GM12878 (cell line): ENCODE measurements around the gene NAV1. TPM values are rescaled to one million over a fixed set of nuclear protein-coding genes. Genes with fewer than 3 reads are reported as not detected.

ENCODE experiments used
- ATAC-seq: fragments of 200-7000 bp; cut with Tn5 transposase; 3 replicates; pipeline ENCODE4 v1.9.1; 2020; ENCODE audit warnings: mild to moderate bottlenecking, moderate library complexity
- BruUV-seq: library from RNA; stranded (reverse); fragments of 400-500 nt; replicated peaks from 2 replicates; lab custom pipeline; 2021; lab: Mats Ljungman, UMichigan
- CTCF ChIA-PET: fragments of 300-600 bp; sonication (Branson Sonifier 250); formaldehyde crosslinking; extraction: SDS; loops from one replicate; lab custom pipeline; 2021; ENCODE audit warnings: inconsistent platforms; lab: Yijun Ruan, JAX
- POLR2A ChIA-PET: fragments of 350-600 bp; formaldehyde crosslinking; extraction: SDS; loops from one replicate; lab custom pipeline; 2021; ENCODE audit warnings: inconsistent platforms; lab: Charles Lee
- RAD21 ChIA-PET: fragments of 300-600 bp; sonication (Branson Sonifier 250); formaldehyde crosslinking; loops from one replicate; lab custom pipeline; 2023; ENCODE audit warnings: antibody characterized with exemption; ENCODE audit not compliant: unreplicated experiment; lab: Charles Lee
- SMC1A ChIA-PET: fragments of 300-600 bp; sonication (Branson Sonifier 250); formaldehyde crosslinking; loops from one replicate; lab custom pipeline; 2023; ENCODE audit not compliant: unreplicated experiment, uncharacterized antibody; lab: Charles Lee
- DNase-seq: peaks from one replicate; pipeline ENCODE4 v3.0.0-alpha.2; 2011; ENCODE audit warnings: low read depth, low spot score
- FAIRE-seq: peaks from 3 replicates; lab custom pipeline; 2011; peaks lifted over from hg19 to GRCh38; lab: Jason Lieb, UNC
- H2AFZ ChIP-seq: 2 replicates; pipeline ENCODE4 v1.6.0; 2011; ENCODE audit warnings: low read depth, low read length, control low read depth; ENCODE audit not compliant: control insufficient read depth
- H3K27ac ChIP-seq: 2 replicates; pipeline ENCODE4 v1.5.1; 2011; ENCODE audit warnings: control low read depth; ENCODE audit not compliant: control insufficient read depth, insufficient read depth
- H3K27me3 ChIP-seq, 2 experiments: replicated peaks in 1 of 2; 2 replicates each; pipeline versions ENCODE4 v1.6.0 to v1.6.1; 2011; ENCODE audit warnings: low read length in 1 of 2; ENCODE audit not compliant: control insufficient read depth in 2 of 2, insufficient read depth in 2 of 2
- H3K36me3 ChIP-seq, 2 experiments: 2 replicates each; pipeline ENCODE4 v1.5.1; 2011; ENCODE audit warnings: low read length in 1 of 2; ENCODE audit not compliant: control insufficient read depth in 2 of 2, insufficient read depth in 2 of 2
- H3K4me1 ChIP-seq: 2 replicates; pipeline ENCODE4 v1.6.1; 2011; ENCODE audit warnings: mild to moderate bottlenecking, low read length, moderate library complexity, mixed read lengths; ENCODE audit not compliant: control insufficient read depth, insufficient read depth
- H3K4me2 ChIP-seq: 2 replicates; pipeline ENCODE4 v1.6.0; 2011; ENCODE audit warnings: control low read depth; ENCODE audit not compliant: control insufficient read depth, insufficient read depth
- H3K4me3 ChIP-seq: fragments of 200-600 bp; sonication (generic); 2 replicates; pipeline ENCODE4 v1.5.1; 2016
- H3K79me2 ChIP-seq: 2 replicates; pipeline ENCODE4 v1.6.0; 2011; ENCODE audit warnings: low read length; ENCODE audit not compliant: control insufficient read depth, insufficient read depth
- H3K9ac ChIP-seq: 2 replicates; pipeline ENCODE4 v1.8.0; 2011; ENCODE audit warnings: low read length, control low read depth, mixed read lengths; ENCODE audit not compliant: control insufficient read depth, insufficient read depth
- H3K9me3 ChIP-seq: replicated peaks from 3 replicates; pipeline ENCODE4 v1.5.1; 2011; ENCODE audit warnings: mild to moderate bottlenecking, low read length; ENCODE audit not compliant: control insufficient read depth, insufficient read depth
- H4K20me1 ChIP-seq: 2 replicates; pipeline ENCODE4 v1.6.0; 2011; ENCODE audit not compliant: control insufficient read depth, insufficient read depth
- ATF7 ChIP-seq: fragments of 450-650 bp; IDR thresholded peaks from 2 replicates; pipeline ENCODE4 v1.6.1; 2016; ENCODE audit warnings: low read depth, mild to moderate bottlenecking
- DPF2 ChIP-seq: fragments of 450-650 bp; IDR thresholded peaks from 2 replicates; pipeline ENCODE4 v1.6.1; 2017; ENCODE audit warnings: mild to moderate bottlenecking
- GABPA ChIP-seq: IDR thresholded peaks from 2 replicates; pipeline ENCODE4 v1.6.1; 2014; ENCODE audit warnings: antibody characterized with exemption, low read depth, mild to moderate bottlenecking, inconsistent platforms
- HCFC1 ChIP-seq: fragments of 150-350 bp; IDR thresholded peaks from 2 replicates; pipeline ENCODE4 v1.6.1; 2014; ENCODE audit warnings: low read length
- IKZF1 ChIP-seq: fragments of 450-650 bp; conservative IDR thresholded peaks from 2 replicates; pipeline ENCODE4 v1.6.1; 2017; ENCODE audit warnings: antibody characterized with exemption, mild to moderate bottlenecking
- MXI1 ChIP-seq: fragments of 150-350 bp; IDR thresholded peaks from 2 replicates; pipeline ENCODE4 v1.6.1; 2011; ENCODE audit warnings: low read depth, mild to moderate bottlenecking, inconsistent platforms, low read length, improper control_type of control experiment
- RUNX3 ChIP-seq: IDR thresholded peaks from 2 replicates; pipeline ENCODE4 v1.6.1; 2012; ENCODE audit warnings: low read length, inconsistent platforms
- WGBS: methylation state at CpG from one replicate; pipeline ENCODE4 v1.1.6; 2016; ENCODE audit warnings: low lambda C conversion rate; ENCODE audit not compliant: insufficient replicate concordance, insufficient coverage; ENCODE audit errors: missing lambda C conversion rate; 5-methylcytosine and 5-hydroxymethylcytosine counted together
- in situ Hi-C: fragments of 300-500 bp; cut with MboI; formaldehyde crosslinking; loops from 9 replicates; pipeline ENCODE4 v1.14.3; 2018; ENCODE audit warnings: mixed read lengths
- intact Hi-C: fragments of 100-400 bp; cut with micrococcal nuclease; formaldehyde crosslinking; loops from one replicate; pipeline ENCODE4 v1.14.2; 2022; ENCODE audit not compliant: unreplicated experiment
- polyA plus RNA-seq, 11 experiments: library from polyadenylated mRNA; depleted of rRNA in 4 of 11; unstranded in 6 of 11; stranded (reverse) in 5 of 11; fragments of >200 nt; fragmentation: Nextera tagmentation in 4 of 11; fragmentation: Illumina TruSeq in 1 of 11; extraction: Ambion mirVana in 4 of 11; extraction: Trizol in 1 of 11; gene quantifications; 1 replicate in 1 of 11; 2 replicates in 10 of 11; pipeline versions ENCODE4 v1.2.1 to v1.2.3, GENCODE V29; 2011 to 2016; ENCODE audit warnings: inconsistent platforms in 2 of 11, missing spikeins in 2 of 11, low read depth in 1 of 11
- total RNA-seq, 4 experiments: library from RNA; depleted of rRNA in 3 of 4; stranded (reverse); fragments of >200 nt in 3 of 4; fragmentation: Illumina TruSeq in 1 of 4; extraction: Trizol in 1 of 4; gene quantifications; 2 replicates each; pipeline versions ENCODE4 v1.2.1 to v1.2.3, GENCODE V29; 2013 to 2021
- TF ChIP-seq, protein P1 (sequence below): fragments of 450-650 bp; IDR thresholded peaks from 2 replicates; pipeline ENCODE4 v1.6.1; 2016; ENCODE audit warnings: mild to moderate bottlenecking, moderate library complexity, borderline replicate concordance
- TF ChIP-seq, protein P2 (sequence below): IDR thresholded peaks from 2 replicates; pipeline ENCODE4 v1.6.1; 2011; ENCODE audit warnings: low read depth, mild to moderate bottlenecking, low read length, moderate library complexity, borderline replicate concordance; ENCODE audit errors: extremely low read depth
- TF ChIP-seq, protein P3 (sequence below): fragments of 450-650 bp; formaldehyde crosslinking; IDR thresholded peaks from 2 replicates; pipeline ENCODE4 v1.4.0; 2020; ENCODE audit warnings: mild to moderate bottlenecking, moderate library complexity

The NAV1 gene
- total and polyA plus RNA-seq, 10 of the 15 experiments (the other 5 are each of a cell fraction or from before 2014, with no cell fraction given), result 0.04 to 1.3 (median 0.36) TPM

DNA sequence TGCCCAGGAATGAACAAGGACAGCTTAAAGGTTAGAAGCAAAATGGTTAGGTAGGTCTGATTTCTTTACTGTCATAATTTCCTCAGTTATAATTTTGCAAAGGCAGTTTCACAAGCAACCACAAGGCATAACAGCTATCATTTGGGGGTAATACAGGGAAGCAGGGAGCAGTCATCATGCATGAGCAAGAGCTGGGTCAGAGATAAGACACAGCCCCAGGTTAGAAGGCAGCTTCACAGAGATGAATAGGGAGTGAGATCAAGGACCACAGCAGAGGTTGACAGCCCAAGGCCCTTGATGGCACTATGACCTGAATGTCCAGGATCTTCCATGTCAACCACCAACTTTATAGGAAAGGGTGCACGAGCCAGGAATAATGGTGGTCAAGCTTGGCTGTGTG, 23.0 kb upstream of the NAV1 start:
- Histone ChIP-seq H3K36me3 (no peaks in the 10 kb centered on the region), H3K27me3 (no peaks in the 10 kb centered on the region), H3K4me2 (no peak overlapping the region), H4K20me1 (peaks cover 3% of the 10 kb centered on the region; the same call in 1 of the 2 replicates), H3K9me3 (no peaks in the 10 kb centered on the region), H3K4me1 (peaks cover 21% of the 10 kb centered on the region), H3K4me3 (no peak overlapping the region), H3K79me2 (no peaks in the 10 kb centered on the region), H2AFZ (no peak overlapping the region), H3K9ac (no peak overlapping the region), H3K27ac (no peak overlapping the region)
- in situ Hi-C loops, result no loop called here
- TF ChIP-seq MXI1 (no peak), GABPA (no peak), ATF7 (no peak), DPF2 (no peak), HCFC1 (no peak), IKZF1 (no peak), RUNX3 (no peak)
- TF ChIP-seq, protein P1, sequence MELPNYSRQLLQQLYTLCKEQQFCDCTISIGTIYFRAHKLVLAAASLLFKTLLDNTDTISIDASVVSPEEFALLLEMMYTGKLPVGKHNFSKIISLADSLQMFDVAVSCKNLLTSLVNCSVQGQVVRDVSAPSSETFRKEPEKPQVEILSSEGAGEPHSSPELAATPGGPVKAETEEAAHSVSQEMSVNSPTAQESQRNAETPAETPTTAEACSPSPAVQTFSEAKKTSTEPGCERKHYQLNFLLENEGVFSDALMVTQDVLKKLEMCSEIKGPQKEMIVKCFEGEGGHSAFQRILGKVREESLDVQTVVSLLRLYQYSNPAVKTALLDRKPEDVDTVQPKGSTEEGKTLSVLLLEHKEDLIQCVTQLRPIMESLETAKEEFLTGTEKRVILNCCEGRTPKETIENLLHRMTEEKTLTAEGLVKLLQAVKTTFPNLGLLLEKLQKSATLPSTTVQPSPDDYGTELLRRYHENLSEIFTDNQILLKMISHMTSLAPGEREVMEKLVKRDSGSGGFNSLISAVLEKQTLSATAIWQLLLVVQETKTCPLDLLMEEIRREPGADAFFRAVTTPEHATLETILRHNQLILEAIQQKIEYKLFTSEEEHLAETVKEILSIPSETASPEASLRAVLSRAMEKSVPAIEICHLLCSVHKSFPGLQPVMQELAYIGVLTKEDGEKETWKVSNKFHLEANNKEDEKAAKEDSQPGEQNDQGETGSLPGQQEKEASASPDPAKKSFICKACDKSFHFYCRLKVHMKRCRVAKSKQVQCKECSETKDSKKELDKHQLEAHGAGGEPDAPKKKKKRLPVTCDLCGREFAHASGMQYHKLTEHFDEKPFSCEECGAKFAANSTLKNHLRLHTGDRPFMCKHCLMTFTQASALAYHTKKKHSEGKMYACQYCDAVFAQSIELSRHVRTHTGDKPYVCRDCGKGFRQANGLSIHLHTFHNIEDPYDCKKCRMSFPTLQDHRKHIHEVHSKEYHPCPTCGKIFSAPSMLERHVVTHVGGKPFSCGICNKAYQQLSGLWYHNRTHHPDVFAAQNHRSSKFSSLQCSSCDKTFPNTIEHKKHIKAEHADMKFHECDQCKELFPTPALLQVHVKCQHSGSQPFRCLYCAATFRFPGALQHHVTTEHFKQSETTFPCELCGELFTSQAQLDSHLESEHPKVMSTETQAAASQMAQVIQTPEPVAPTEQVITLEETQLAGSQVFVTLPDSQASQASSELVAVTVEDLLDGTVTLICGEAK, result no peak
- TF ChIP-seq, protein P2, sequence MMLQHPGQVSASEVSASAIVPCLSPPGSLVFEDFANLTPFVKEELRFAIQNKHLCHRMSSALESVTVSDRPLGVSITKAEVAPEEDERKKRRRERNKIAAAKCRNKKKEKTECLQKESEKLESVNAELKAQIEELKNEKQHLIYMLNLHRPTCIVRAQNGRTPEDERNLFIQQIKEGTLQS, result no peak
- TF ChIP-seq, protein P3, sequence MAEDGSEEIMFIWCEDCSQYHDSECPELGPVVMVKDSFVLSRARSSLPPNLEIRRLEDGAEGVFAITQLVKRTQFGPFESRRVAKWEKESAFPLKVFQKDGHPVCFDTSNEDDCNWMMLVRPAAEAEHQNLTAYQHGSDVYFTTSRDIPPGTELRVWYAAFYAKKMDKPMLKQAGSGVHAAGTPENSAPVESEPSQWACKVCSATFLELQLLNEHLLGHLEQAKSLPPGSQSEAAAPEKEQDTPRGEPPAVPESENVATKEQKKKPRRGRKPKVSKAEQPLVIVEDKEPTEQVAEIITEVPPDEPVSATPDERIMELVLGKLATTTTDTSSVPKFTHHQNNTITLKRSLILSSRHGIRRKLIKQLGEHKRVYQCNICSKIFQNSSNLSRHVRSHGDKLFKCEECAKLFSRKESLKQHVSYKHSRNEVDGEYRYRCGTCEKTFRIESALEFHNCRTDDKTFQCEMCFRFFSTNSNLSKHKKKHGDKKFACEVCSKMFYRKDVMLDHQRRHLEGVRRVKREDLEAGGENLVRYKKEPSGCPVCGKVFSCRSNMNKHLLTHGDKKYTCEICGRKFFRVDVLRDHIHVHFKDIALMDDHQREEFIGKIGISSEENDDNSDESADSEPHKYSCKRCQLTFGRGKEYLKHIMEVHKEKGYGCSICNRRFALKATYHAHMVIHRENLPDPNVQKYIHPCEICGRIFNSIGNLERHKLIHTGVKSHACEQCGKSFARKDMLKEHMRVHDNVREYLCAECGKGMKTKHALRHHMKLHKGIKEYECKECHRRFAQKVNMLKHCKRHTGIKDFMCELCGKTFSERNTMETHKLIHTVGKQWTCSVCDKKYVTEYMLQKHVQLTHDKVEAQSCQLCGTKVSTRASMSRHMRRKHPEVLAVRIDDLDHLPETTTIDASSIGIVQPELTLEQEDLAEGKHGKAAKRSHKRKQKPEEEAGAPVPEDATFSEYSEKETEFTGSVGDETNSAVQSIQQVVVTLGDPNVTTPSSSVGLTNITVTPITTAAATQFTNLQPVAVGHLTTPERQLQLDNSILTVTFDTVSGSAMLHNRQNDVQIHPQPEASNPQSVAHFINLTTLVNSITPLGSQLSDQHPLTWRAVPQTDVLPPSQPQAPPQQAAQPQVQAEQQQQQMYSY (CRISPR knock-in tag), result no peak
- no TSS peak for BruUV-seq
- SMC1A ChIA-PET, result interaction anchor here (1.0 to 18.7 kb wide), 5 partner anchors 15 to 110 kb away, joined by 4 to 514 read pairs (median 4); no protein-coding TSS in a partner anchor
- RAD21 ChIA-PET, result interaction anchor here (2.3 to 7.9 kb wide), 2 partner anchors 34 to 68 kb away, joined by 24 to 146 read pairs; no protein-coding TSS in a partner anchor
- 89% methylated on average over 1 of the region's 1 CpG for WGBS
- no peak for ATAC-seq
- CTCF ChIA-PET, result interaction anchor here (0.9 to 11.2 kb wide), 9 partner anchors 12 to 187 kb away, joined by 3 to 814 read pairs (median 5); no protein-coding TSS in a partner anchor
- intact Hi-C loops, result loop anchor here (10.0 kb wide), 1 partner anchor 261 kb away; no protein-coding TSS in a partner anchor
- no peak for FAIRE-seq
- POLR2A ChIA-PET, result interaction anchor here (1.0 kb wide), 1 partner anchor 80 kb away, joined by 5 read pairs; no protein-coding TSS in a partner anchor
- no peak for DNase-seq
